Posterior vena cava (tissue), 2 donors: ENCODE results near the gene XPC. TPM values are rescaled to one million over a fixed set of nuclear protein-coding genes. Genes with fewer than 3 reads are reported as not detected.
"Not testable (repeated sequence)": the region's sequence is repeated elsewhere in the genome, so short reads cannot be mapped to it uniquely, and the experiment has no call there.

Experiments used
- DNase-seq: peaks from one replicate; pipeline ENCODE4 v3.0.0-alpha.2; 2020; ENCODE audit warnings: low spot score
- intact Hi-C, 2 donors: fragments of 100-400 bp; cut with DNase I; formaldehyde crosslinking; loops; one replicate each; pipeline versions ENCODE4 v1.14.1 to v1.14.2; 2022 to 2023
- total RNA-seq, 2 donors: library from RNA; stranded (reverse); fragmentation: NEBNext Ultra II Directional; extraction: Animal tissue kit (Norgen Biotek cat#: 25700); gene quantifications; one replicate each; pipeline ENCODE4 v1.2.1, GENCODE V29; 2021
- donor health status: DM: yes; HTN: yes; CAD: no.
- donor health status: DM: yes; HTN: yes; CAD: no.

XPC gene
- total RNA-seq, 2 donors from 2014 or later = 19.8 to 24.0 TPM

DNA sequence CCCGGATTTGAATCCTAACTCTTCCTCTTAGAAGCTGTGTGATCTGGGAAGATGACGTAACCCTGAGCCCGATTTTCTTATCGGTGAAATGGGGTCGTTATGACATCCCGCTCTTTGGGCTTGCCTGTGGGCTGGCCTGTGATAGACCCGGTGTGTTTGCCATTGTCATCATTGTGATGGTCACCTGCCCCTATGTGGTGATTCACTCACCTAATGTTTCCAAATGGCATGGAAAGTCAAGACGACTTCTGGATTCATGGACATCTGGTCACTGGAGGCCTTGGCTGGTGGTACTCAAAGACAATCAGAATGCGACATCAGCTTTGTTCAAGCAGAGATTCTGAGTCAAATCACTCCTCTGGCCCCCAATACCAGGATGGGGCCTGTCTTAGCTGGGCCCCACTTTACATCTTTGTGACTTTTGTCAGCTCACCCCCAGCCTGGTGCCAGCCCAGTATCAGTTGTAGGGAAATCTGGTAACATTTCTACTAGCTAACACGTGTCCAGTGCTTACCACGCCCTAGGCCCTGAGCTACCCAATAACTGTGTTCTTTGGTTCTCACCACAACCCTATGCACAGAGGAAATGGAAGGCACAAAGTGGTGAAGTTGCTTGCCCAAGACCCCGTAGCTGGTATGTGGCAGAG, 50.8 kb downstream of the XPC start:
- no peak for DNase-seq

DNA sequence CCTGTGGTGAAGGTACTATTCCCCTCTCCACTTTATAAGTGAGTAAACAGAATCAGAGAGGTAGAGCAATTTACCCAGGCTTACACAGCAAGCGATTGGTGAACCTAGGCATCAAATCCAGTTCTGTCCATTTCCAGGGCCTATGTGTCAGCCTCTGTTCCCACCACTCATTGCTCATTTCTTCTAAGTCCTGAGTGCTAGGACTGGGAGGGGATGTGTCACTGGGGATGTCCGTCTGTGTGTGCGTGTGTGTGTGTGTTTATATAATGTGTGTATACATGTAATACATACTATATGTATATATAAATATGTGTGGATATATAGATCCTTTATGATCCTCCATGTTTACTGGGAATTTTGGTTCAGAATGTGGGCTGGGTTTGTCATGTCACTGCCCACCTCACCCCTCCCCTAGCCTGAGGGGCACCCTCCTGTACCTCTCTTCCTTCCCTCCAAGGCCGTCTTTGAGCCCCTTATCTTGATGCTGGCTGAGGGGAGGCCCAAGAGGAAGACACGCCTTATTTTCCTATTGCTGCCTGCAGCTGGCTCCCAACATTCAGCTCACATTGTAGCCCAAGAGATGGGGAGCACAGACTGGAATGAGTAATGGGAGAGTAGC, 51.4 kb downstream of the XPC start:
- DNase-seq = no peak
- intact Hi-C loops = loop anchor here in 1 of 2 donors (10.0 kb wide), 3 partner anchors 48 to 338 kb away; partner anchors contain the start of genes LSM3 and XPC

More for the DNA sequence above, 50.8 kb downstream of the XPC start:
- intact Hi-C loops = loop anchor here in 1 of 2 donors (10.0 kb wide), 3 partner anchors 47 to 337 kb away; partner anchors contain the start of genes LSM3 and XPC

DNA sequence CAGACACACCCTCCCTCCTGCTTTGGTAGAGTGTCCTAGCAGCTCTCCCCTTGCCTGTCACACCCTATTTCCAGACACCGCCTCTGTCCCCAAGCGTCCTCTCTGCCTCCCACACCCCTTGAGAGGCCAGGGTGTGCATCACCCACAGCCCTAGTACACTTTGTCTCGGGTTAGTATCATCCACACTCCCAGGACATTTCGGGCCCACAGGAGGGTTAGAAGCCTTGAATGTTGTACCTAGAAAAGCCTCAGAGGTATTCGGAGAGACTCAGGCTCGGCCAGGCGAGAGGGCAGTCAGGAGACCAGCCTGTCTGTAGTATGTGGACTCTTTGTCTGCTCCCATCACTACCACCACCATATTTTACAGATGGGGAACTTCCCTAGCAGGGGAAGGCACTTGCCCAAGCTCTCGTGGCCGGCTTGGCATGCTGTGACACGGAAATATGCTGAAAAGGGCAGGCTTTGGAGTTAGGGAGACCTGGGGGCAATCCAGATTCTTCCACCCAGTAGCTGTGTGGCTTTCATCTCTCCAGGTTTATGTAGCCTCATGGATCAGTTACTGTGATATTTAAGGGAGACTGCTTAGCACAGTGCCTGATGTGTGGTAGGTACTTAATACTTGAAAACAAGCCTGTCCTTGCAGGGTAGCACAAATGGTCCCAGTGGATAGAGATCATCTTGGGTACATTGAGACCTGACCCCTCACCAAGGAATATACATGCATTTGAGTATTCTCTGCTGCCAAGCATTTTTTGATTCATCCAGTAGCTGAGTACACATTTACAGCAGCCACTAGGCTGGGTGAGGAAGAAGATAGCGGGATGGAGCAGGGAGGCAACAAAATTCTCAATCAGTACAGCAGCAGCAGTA, 52.1 kb downstream of the XPC start:
- intact Hi-C loops = loop anchor here in 1 of 2 donors (10.0 kb wide), 3 partner anchors 49 to 339 kb away; partner anchors contain the start of genes LSM3 and XPC

GRCh38 chr3:14125193-14126016, 53.0 kb downstream of the XPC start:
- intact Hi-C loops = loop anchor here (2.0 to 10.0 kb wide), 5 partner anchors 21 to 339 kb away; partner anchors contain the start of genes LSM3 (in 2 of the 2) and XPC (in 2 of the 2)
- peak; percentile 91 for DNase-seq

More for the DNA sequence above, 52.1 kb downstream of the XPC start:
- no peak for DNase-seq

GRCh38 chr3:14124615-14125192, 53.7 kb downstream of the XPC start, which contains the start of the genes CHCHD4 and TMEM43:
TSS of gene CHCHD4 (minus strand) at chr3:14124870. CDS start at chr3:14124676, 194 bp downstream.
TSS of gene TMEM43 (plus strand) at chr3:14125052. CDS start at chr3:14125194, 142 bp downstream.
- intact Hi-C loops = loop anchor here (2.0 to 10.0 kb wide), 5 partner anchors 22 to 340 kb away; partner anchors contain the start of genes LSM3 (in 2 of the 2) and XPC (in 2 of the 2)

DNA sequence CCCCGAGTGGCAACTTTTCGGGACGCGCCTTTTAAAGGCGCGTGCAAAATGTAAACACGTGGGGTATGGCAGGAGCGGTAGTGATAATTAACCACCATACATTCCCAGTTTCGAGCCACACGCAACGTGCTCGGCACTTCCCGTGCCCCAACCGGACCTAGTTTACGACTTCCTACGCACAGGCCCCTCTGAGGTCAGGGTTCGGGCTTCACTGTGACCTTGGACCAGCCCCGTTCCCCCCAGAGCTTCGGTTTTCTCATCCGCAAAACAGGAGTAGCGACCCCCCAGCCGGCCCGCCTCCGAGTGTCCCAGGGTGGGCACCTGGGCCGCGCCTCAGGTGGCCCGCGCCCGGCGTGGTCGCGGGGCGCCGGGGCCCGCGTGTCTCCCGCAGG, 54.2 kb downstream of the XPC start:
- peak; percentile 89 for DNase-seq
- intact Hi-C loops = loop anchor here (2.0 to 10.0 kb wide), 5 partner anchors 23 to 341 kb away; partner anchors contain the start of genes LSM3 (in 2 of the 2) and XPC (in 2 of the 2)

More at GRCh38 chr3:14124615-14125192, 53.7 kb downstream of the XPC start, which contains the start of the genes CHCHD4 and TMEM43:
- peak; percentile 100 for DNase-seq

GRCh38 chr3:14123308-14124222, 54.8 kb downstream of the XPC start:
- no peak for DNase-seq
- intact Hi-C loops = loop anchor here (2.0 to 10.0 kb wide), 5 partner anchors 23 to 341 kb away; partner anchors contain the start of genes LSM3 (in 2 of the 2) and XPC (in 2 of the 2)

- DNase-seq = no peak
- intact Hi-C loops = loop anchor here in 1 of 2 donors (10.0 kb wide), 3 partner anchors 52 to 342 kb away; partner anchors contain the start of genes LSM3 and XPC
Measured at GRCh38 chr3:14122301-14122700, 56.1 kb downstream of the XPC start.

- intact Hi-C loops = loop anchor here in 1 of 2 donors (10.0 kb wide), 3 partner anchors 53 to 343 kb away; partner anchors contain the start of genes LSM3 and XPC
- no peak for DNase-seq
Measured at GRCh38 chr3:14121859-14122258, 56.5 kb downstream of the XPC start.

DNA sequence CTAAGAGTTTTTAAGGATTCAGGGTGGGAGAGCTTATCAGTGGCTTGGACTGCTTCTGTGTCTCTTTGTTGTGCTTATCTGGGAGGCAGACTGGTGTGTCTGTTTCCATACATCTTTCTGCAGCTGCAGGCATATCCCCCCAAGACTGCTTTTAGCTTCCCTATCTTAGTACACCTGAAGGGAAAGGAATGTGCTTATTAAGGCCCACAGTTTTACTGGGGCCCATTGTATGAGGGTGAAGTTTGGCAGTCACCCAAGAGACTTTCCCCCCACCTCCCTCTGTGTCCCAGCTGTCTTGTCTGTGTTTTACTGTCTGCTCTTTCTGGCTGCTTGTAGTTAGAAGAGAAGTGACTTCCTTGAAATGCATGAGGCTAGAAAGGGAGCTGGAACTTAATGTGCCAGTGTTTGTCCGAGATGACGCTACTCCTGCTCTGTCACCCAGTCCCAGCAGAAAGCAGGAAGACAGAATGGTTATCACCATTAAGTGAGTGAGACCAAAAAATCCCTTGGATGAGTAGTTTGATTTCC, 57.4 kb downstream of the XPC start:
- DNase-seq = not testable (repeated sequence)
- intact Hi-C loops = loop anchor here in 1 of 2 donors (10.0 kb wide), 3 partner anchors 54 to 344 kb away; partner anchors contain the start of genes LSM3 and XPC

GRCh38 chr3:14120111-14120920, 58.1 kb downstream of the XPC start:
- no peak for DNase-seq
- intact Hi-C loops = loop anchor here in 1 of 2 donors (10.0 kb wide), 3 partner anchors 54 to 344 kb away; partner anchors contain the start of genes LSM3 and XPC

GRCh38 chr3:14119651-14120050, 58.8 kb downstream of the XPC start:
- DNase-seq = no peak
- intact Hi-C loops = loop anchor here in 1 of 2 donors (10.0 kb wide), 3 partner anchors 55 to 345 kb away; partner anchors contain the start of genes LSM3 and XPC

DNA sequence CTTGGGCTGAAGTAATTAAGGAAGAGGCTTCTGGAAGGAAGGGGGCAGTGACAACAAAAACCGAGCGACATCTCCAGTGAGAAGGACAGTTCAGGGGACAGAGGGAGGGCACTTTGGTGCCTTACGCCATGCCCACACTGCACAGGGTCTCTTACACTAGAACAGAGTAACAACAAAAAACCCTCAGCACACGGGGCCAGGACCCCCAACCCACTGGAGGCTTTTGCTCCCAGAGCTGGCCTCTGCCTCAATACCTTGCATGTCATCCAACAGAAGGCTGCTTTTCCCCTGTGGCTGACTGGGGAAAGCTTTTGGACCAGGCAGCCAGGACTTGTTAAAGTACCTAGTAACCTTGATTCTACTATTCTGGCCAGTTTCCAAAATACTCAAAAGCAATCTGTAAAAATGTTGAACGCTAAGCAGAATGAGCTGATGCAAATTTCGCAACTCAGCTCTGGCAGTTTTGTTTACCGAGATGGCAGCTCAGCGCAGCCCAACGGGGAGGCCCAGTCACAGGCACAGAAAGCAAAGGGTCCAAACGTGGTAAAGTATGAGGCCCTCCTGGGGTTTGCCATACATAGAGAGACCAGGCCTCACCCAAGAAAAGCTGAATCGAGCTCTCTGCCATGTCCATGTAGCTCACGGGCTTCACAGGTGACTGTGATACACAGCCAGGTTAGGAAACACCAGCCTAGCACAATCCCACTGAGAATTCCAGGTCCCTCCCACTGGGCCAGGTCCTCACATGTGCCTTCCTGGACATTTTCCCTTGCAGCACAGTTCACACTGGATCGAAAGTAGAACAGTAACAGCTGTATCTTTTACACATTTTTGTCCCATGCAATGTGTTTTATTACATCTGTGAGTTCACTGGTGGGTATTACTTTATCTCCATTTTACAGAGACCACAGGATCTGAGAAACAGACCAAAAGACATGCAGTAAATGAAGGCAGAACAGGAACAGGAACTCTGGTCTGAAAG, 59.7 kb downstream of the XPC start:
- intact Hi-C loops = no loop called here
- no peak for DNase-seq
